ENCODE data around the gene TNFSF10. TPM values are rescaled to one million over a fixed set of nuclear protein-coding genes. Genes with fewer than 3 reads are reported as not detected.

Gene TNFSF10
- total and polyA plus RNA-seq, 2 of the 8 experiments (the other 6 are each of a cell fraction or from before 2014, with no cell fraction given) = 0.06 TPM; not detected in 1

DNA sequence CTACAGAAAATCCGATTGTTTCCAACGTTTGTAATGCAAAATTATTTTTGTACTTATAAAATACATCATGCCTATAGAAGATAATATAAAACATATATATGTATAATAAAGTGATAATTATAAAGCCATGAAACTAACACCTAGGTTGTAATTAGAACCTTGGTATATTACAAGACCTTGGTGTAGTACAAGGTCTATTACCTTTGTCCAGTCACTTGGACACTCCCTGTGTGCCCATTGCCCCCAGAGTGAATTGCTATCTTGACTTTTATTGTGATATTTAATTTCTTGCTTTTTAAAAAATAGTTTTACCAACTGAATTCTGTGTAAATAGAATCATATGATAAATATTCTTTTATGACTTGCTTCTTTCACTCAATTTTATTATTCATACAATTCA, 20.7 kb upstream of the TNFSF10 start:
- Histone ChIP-seq H2BK20ac (ENCODE audit: low read length) (no peak overlapping the region), H2BK5ac (ENCODE audit: low read depth, low read length) (no peak overlapping the region), H3K79me1 (ENCODE audit: low read depth, low read length) (no peaks in the 10 kb centered on the region), H3K14ac (ENCODE audit: insufficient read length) (no peak overlapping the region), H4K20me1 (replicated peaks in 1 of 2; ENCODE audit: control insufficient read depth in 1 of 2, insufficient read depth in 2 of 2, low read length in 2 of 2) (no peaks in the 10 kb centered on the region), H3K4me3 (ENCODE audit: extremely low read depth in 1 of 4, insufficient read depth in 2 of 4, low read depth in 3 of 4, low read length in 4 of 4) (no peak overlapping the region), H4K91ac (replicated peaks; ENCODE audit: insufficient read length, low read length) (no peak overlapping the region), H4K8ac (ENCODE audit: extremely low read depth, insufficient read depth, low read length) (no peak overlapping the region), H3K4me2 (ENCODE audit: insufficient read depth in 1 of 2, low read depth in 2 of 2, low read length in 2 of 2) (no peak overlapping the region), H3K9me3 (ENCODE audit: insufficient read depth in 2 of 2, low read depth in 1 of 2, low read length in 1 of 2) (no peaks in the 10 kb centered on the region), H3K27me3 (replicated peaks in 1 of 4; ENCODE audit: control insufficient read depth in 3 of 4, extremely low read depth in 1 of 4, insufficient read depth in 3 of 4, low read length in 3 of 4) (no peaks in the 10 kb centered on the region), H3K27ac (ENCODE audit: low read depth, low read length) (no peak overlapping the region), H3K36me3 (ENCODE audit: control insufficient read depth in 2 of 4, insufficient read depth in 4 of 4, low read length in 3 of 4) (no peaks in the 10 kb centered on the region), H3K79me2 (ENCODE audit: control insufficient read depth in 1 of 2, insufficient read depth in 2 of 2, low read length in 2 of 2) (no peaks in the 10 kb centered on the region), H3K23ac (ENCODE audit: insufficient read length) (no peak overlapping the region), H3K56ac (replicated peaks; ENCODE audit: insufficient read length, low read depth, low read length) (no peak overlapping the region), H3K4ac (replicated peaks; ENCODE audit: insufficient read length, low read depth, low read length) (no peak overlapping the region), H3K23me2 (ENCODE audit: low read depth, low read length) (no peaks in the 10 kb centered on the region), H2BK120ac (replicated peaks; ENCODE audit: low read depth, low read length) (no peak overlapping the region), H3K4me1 (replicated peaks in 1 of 4; ENCODE audit: control insufficient read depth in 3 of 4, insufficient read depth in 4 of 4, low read length in 3 of 4) (no peaks in the 10 kb centered on the region), H2AFZ (ENCODE audit: low read length) (no peak overlapping the region), H3K18ac (ENCODE audit: extremely low read depth, low read length) (no peak overlapping the region), H3K9ac (replicated peaks in 1 of 4; ENCODE audit: extremely low read depth in 1 of 4, low read depth in 3 of 4, low read length in 3 of 4) (no peak overlapping the region), H4K5ac (ENCODE audit: insufficient read length, low read depth, low read length) (no peak overlapping the region), H2BK12ac (ENCODE audit: low read depth, low read length) (no peak overlapping the region), H2AK5ac (ENCODE audit: low read depth, low read length) (no peak overlapping the region), H2BK15ac (ENCODE audit: low read length) (no peak overlapping the region)
- CTCF ChIA-PET (ENCODE audit: partially characterized antibody) = no interaction called here
- WGBS, 2 experiments (ENCODE audit: extremely low coverage in 1 of 2, insufficient coverage in 1 of 2, insufficient read length in 1 of 2, insufficient replicate concordance in 2 of 2, low coverage in 1 of 2, low lambda C conversion rate in 2 of 2, missing lambda C conversion rate in 1 of 2) = 94% methylated on average over 2 of the region's 2 CpGs; no CpG with 5 or more reads in 1 of the 2 experiments
- DNase-seq (ENCODE audit: low read depth in 1 of 2, low spot score in 2 of 2) = no peak
- POLR2A ChIA-PET (ENCODE audit: partially characterized antibody) = no interaction called here
- FAIRE-seq = no peak
- TF ChIP-seq, protein P1, sequence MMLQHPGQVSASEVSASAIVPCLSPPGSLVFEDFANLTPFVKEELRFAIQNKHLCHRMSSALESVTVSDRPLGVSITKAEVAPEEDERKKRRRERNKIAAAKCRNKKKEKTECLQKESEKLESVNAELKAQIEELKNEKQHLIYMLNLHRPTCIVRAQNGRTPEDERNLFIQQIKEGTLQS (IDR thresholded peaks at IDR 0.05; ENCODE audit: insufficient read depth, low read depth, low read length) = no peak
- no peak for TF ChIP-seq SP4 (IDR thresholded peaks at IDR 0.05; ENCODE audit: low read length)
- no peak for TF ChIP-seq CEBPB (IDR thresholded peaks at IDR 0.05; ENCODE audit: low read depth, low read length)
- no peak for TF ChIP-seq KDM4A (IDR thresholded peaks at IDR 0.05; ENCODE audit: low read depth, low read length, severe bottlenecking)
- TF ChIP-seq, protein P2, sequence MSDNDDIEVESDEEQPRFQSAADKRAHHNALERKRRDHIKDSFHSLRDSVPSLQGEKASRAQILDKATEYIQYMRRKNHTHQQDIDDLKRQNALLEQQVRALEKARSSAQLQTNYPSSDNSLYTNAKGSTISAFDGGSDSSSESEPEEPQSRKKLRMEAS (IDR thresholded peaks at IDR 0.05) = no peak
- TF ChIP-seq CBX5 (IDR thresholded peaks at IDR 0.05; ENCODE audit: low read depth, low read length) = no peak
- no peak for TF ChIP-seq SP1 (IDR thresholded peaks at IDR 0.05; ENCODE audit: low read depth, low read length)
- no peak for TF ChIP-seq SRF (IDR thresholded peaks at IDR 0.05; ENCODE audit: low read depth, low read length)
- TF ChIP-seq CTBP2 (IDR thresholded peaks at IDR 0.05; ENCODE audit: borderline replicate concordance, insufficient read depth, insufficient read length, low read length) = no peak
- TF ChIP-seq, protein P3, sequence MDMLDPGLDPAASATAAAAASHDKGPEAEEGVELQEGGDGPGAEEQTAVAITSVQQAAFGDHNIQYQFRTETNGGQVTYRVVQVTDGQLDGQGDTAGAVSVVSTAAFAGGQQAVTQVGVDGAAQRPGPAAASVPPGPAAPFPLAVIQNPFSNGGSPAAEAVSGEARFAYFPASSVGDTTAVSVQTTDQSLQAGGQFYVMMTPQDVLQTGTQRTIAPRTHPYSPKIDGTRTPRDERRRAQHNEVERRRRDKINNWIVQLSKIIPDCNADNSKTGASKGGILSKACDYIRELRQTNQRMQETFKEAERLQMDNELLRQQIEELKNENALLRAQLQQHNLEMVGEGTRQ (IDR thresholded peaks at IDR 0.05; ENCODE audit: low read length) = no peak
- no peak for TF ChIP-seq SP2 (IDR thresholded peaks at IDR 0.05; ENCODE audit: low read length)
- no peak for TF ChIP-seq SIRT6 (IDR thresholded peaks at IDR 0.05; ENCODE audit: low read length)
- TF ChIP-seq ZNF274 (IDR thresholded peaks at IDR 0.05; ENCODE audit: borderline replicate concordance, extremely low read depth, low read length) = no peak
- TF ChIP-seq SUZ12 (IDR thresholded peaks at IDR 0.05; ENCODE audit: low read length) = no peak

All from H1 (cell line).